Natural killer cell (primary cell): ENCODE data around the gene ASTN2. TPM values are rescaled to one million over a fixed set of nuclear protein-coding genes. Genes with fewer than 3 reads are reported as not detected.

ENCODE experiments used
- ATAC-seq, 3 donors: fragments of 150-1000 bp in 2 of 3; fragments of 200-7000 bp in 1 of 3; cut with Tn5 transposase; 1 replicate in 1 of 3; 2 replicates in 2 of 3; pipeline ENCODE4 v1.10.0; 2021; ENCODE audit warnings: mild to moderate bottlenecking in 2 of 3, moderate library complexity in 2 of 3
- DNase-seq, 2 donors: peaks; one replicate each; pipeline versions ENCODE4 v3.0.0 to v3.0.0-alpha.2; 2013 to 2021; ENCODE audit warnings: mixed read lengths in 1 of 2
- H3K27ac ChIP-seq: one replicate; pipeline ENCODE4 v1.5.1; 2013; ENCODE audit warnings: mild to moderate bottlenecking, low read length
- H3K27me3 ChIP-seq: one replicate; pipeline ENCODE4 v1.6.1; 2013; ENCODE audit warnings: low read length; ENCODE audit not compliant: control insufficient read depth, insufficient read depth
- H3K36me3 ChIP-seq: one replicate; pipeline ENCODE4 v1.6.1; 2013; ENCODE audit warnings: low read length; ENCODE audit not compliant: control insufficient read depth, insufficient read depth
- H3K4me1 ChIP-seq: one replicate; pipeline ENCODE4 v1.6.1; 2013; ENCODE audit warnings: low read length; ENCODE audit not compliant: control insufficient read depth, insufficient read depth
- H3K4me3 ChIP-seq: one replicate; pipeline ENCODE4 v1.5.1; 2013; ENCODE audit warnings: low read length
- H3K9me3 ChIP-seq: one replicate; pipeline ENCODE4 v1.6.1; 2013; ENCODE audit warnings: low read length; ENCODE audit not compliant: control insufficient read depth, insufficient read depth
- H3K27ac Mint-ChIP-seq, 2 donors: one replicate each; pipeline ENCODE4 v1.8.0; 2022; ENCODE audit warnings: mild to moderate bottlenecking in 2 of 2, mixed read lengths in 2 of 2, moderate library complexity in 1 of 2
- H3K27me3 Mint-ChIP-seq, 2 donors: one replicate each; pipeline ENCODE4 v1.8.0; 2022; ENCODE audit warnings: low read depth in 2 of 2, mixed read lengths in 2 of 2
- H3K36me3 Mint-ChIP-seq: one replicate; pipeline ENCODE4 v1.8.0; 2022; ENCODE audit warnings: mixed read lengths
- H3K4me1 Mint-ChIP-seq, 2 donors: one replicate each; pipeline ENCODE4 v1.8.0; 2022; ENCODE audit warnings: mixed read lengths in 2 of 2
- H3K4me3 Mint-ChIP-seq: one replicate; pipeline ENCODE4 v1.8.0; 2022; ENCODE audit warnings: mild to moderate bottlenecking, moderate library complexity, mixed read lengths
- H3K9me3 Mint-ChIP-seq, 2 donors: one replicate each; pipeline ENCODE4 v1.8.0; 2022; ENCODE audit warnings: mixed read lengths in 2 of 2
- CTCF ChIP-seq: fragments of 200-600 bp; IDR thresholded peaks from one replicate; pipeline ENCODE4 v1.8.0; 2022; ENCODE audit warnings: antibody characterized with exemption
- WGBS: methylation state at CpG from one replicate; pipeline ENCODE4 v1.1.7; 2013; ENCODE audit warnings: missing lambda C conversion rate; ENCODE audit not compliant: insufficient coverage; 5-methylcytosine and 5-hydroxymethylcytosine counted together
- intact Hi-C: fragments of 100-400 bp; cut with micrococcal nuclease; formaldehyde crosslinking; loops from one replicate; pipeline ENCODE4 v1.14.2; 2022
- total RNA-seq, 4 donors: library from RNA; stranded (reverse); fragments of 120-200 nt in 1 of 4; gene quantifications; one replicate each; pipeline versions ENCODE4 v1.2.3 to v1.2.4, GENCODE V29; 2013 to 2022

The ASTN2 gene
- total RNA-seq, 3 donors from 2014 or later (not counting 1 experiment from before 2014, with no cell fraction given), result 3.0 to 3.5 (median 3.2) TPM

GRCh38 chr9:116888066-116888465 is 526.8 kb downstream of the ASTN2 start:
- H3K4me1 ChIP-seq, result no peaks in the 10 kb centered on the region
- no peak overlapping the region for H3K4me3 Mint-ChIP-seq
- H3K9me3 Mint-ChIP-seq, result peaks cover 5 to 6% of the 10 kb centered on the region in 2 donors
- WGBS, result 100% methylated on average over 1 of the region's 1 CpG
- H3K27ac ChIP-seq, result no peak overlapping the region
- H3K27me3 ChIP-seq, result no peaks in the 10 kb centered on the region
- no peak overlapping the region for H3K27ac Mint-ChIP-seq
- H3K36me3 ChIP-seq, result no peaks in the 10 kb centered on the region
- peaks cover 0 to 3% of the 10 kb centered on the region in 2 donors for H3K27me3 Mint-ChIP-seq
- intact Hi-C loops, result no loop called here
- ATAC-seq (no peak), DNase-seq (no peak)
- no peaks in the 10 kb centered on the region for H3K4me1 Mint-ChIP-seq
- H3K36me3 Mint-ChIP-seq, result no peaks in the 10 kb centered on the region
- no peak for TF ChIP-seq CTCF
- no peaks in the 10 kb centered on the region for H3K9me3 ChIP-seq
- H3K4me3 ChIP-seq, result no peak overlapping the region

GRCh38 chr9:116883676-116884075 is 531.2 kb downstream of the ASTN2 start:
- 85% methylated on average over 1 of the region's 1 CpG for WGBS
- Histone ChIP-seq H3K4me1 (no peaks in the 10 kb centered on the region), H3K36me3 (no peaks in the 10 kb centered on the region), H3K27ac (no peak overlapping the region), H3K9me3 (no peaks in the 10 kb centered on the region), H3K4me3 (no peak overlapping the region), H3K27me3 (no peaks in the 10 kb centered on the region)
- no peak overlapping the region for H3K27ac Mint-ChIP-seq
- intact Hi-C loops, result no loop called here
- no peak for TF ChIP-seq CTCF
- no peak for DNase-seq
- no peak overlapping the region for H3K4me3 Mint-ChIP-seq
- H3K27me3 Mint-ChIP-seq, result peaks cover 0 to 8% of the 10 kb centered on the region in 2 donors
- no peaks in the 10 kb centered on the region for H3K36me3 Mint-ChIP-seq
- peaks cover 7 to 12% of the 10 kb centered on the region in 2 donors for H3K9me3 Mint-ChIP-seq
- H3K4me1 Mint-ChIP-seq, result no peaks in the 10 kb centered on the region
- no peak for ATAC-seq

- Histone ChIP-seq H3K27me3 (no peaks in the 10 kb centered on the region), H3K9me3 (peaks cover 9% of the 10 kb centered on the region), H3K4me3 (no peak overlapping the region), H3K27ac (no peak overlapping the region), H3K4me1 (no peaks in the 10 kb centered on the region), H3K36me3 (no peaks in the 10 kb centered on the region)
- ATAC-seq, result no peak
- DNase-seq, result no peak
- peaks cover 7% of the 10 kb centered on the region for H3K36me3 Mint-ChIP-seq
- H3K4me1 Mint-ChIP-seq, result no peaks in the 10 kb centered on the region
- peaks cover 8 to 17% of the 10 kb centered on the region in 2 donors for H3K9me3 Mint-ChIP-seq
- 96% methylated on average over 3 of the region's 3 CpGs for WGBS
- no peak for TF ChIP-seq CTCF
- H3K27me3 Mint-ChIP-seq, result peaks cover 0 to 5% of the 10 kb centered on the region in 2 donors
- no peak overlapping the region for H3K27ac Mint-ChIP-seq
- no peak overlapping the region for H3K4me3 Mint-ChIP-seq
- intact Hi-C loops, result no loop called here
Observed at GRCh38 chr9:116877072-116877471, 537.8 kb downstream of the ASTN2 start.

- WGBS, result no CpG with 5 or more reads among the region's 1 CpG
Observed at GRCh38 chr9:116875576-116875975, 539.3 kb downstream of the ASTN2 start.

More at GRCh38 chr9:116875576-116875975, 539.3 kb downstream of the ASTN2 start:
- Mint-ChIP-seq H3K27ac (no peak overlapping the region), H3K36me3 (peaks cover 7% of the 10 kb centered on the region), H3K4me1 (no peaks in the 10 kb centered on the region), H3K27me3 (peaks cover 0 to under 1% of the 10 kb centered on the region in 2 donors), H3K9me3 (peaks cover 6 to 14% of the 10 kb centered on the region in 2 donors), H3K4me3 (no peak overlapping the region)
- Histone ChIP-seq H3K9me3 (peaks cover 9% of the 10 kb centered on the region), H3K4me1 (no peaks in the 10 kb centered on the region), H3K27me3 (no peaks in the 10 kb centered on the region), H3K27ac (no peak overlapping the region), H3K4me3 (no peak overlapping the region), H3K36me3 (no peaks in the 10 kb centered on the region)
- DNase-seq (no peak), ATAC-seq (no peak)
- TF ChIP-seq CTCF, result no peak
- intact Hi-C loops, result no loop called here
